Mesenchymal stem cell (in vitro differentiated cells and primary cell): Measurements from ENCODE around the gene PGC.

Experiments
- DNase-seq: peaks from one replicate; pipeline ENCODE4 v3.0.0-alpha.2; 2013
- H2AFZ ChIP-seq: one replicate; pipeline ENCODE4 v1.6.1; 2013; ENCODE audit warnings: low read depth, mild to moderate bottlenecking, control low read depth, inconsistent platforms, low read length, moderate library complexity
- H2AK5ac ChIP-seq: 2 replicates; pipeline ENCODE4 v1.6.1; 2013; ENCODE audit warnings: low read length, moderate library complexity, mild to moderate bottlenecking, inconsistent platforms; ENCODE audit not compliant: severe bottlenecking
- H2BK120ac ChIP-seq: one replicate; pipeline ENCODE4 v1.6.1; 2013; ENCODE audit warnings: low read depth, mild to moderate bottlenecking, inconsistent platforms, low read length, moderate library complexity
- H2BK12ac ChIP-seq, 2 experiments: one replicate each; pipeline ENCODE4 v1.6.1; 2013; ENCODE audit warnings: inconsistent platforms in 2 of 2, low read length in 2 of 2, mild to moderate bottlenecking in 2 of 2, moderate library complexity in 2 of 2, control low read depth in 1 of 2
- H2BK15ac ChIP-seq: one replicate; pipeline ENCODE4 v1.6.1; 2013; ENCODE audit warnings: mild to moderate bottlenecking, low read depth, inconsistent platforms; ENCODE audit not compliant: poor library complexity, severe bottlenecking
- H2BK5ac ChIP-seq: 2 replicates; pipeline ENCODE4 v1.6.1; 2013; ENCODE audit warnings: low read depth, mild to moderate bottlenecking, low read length, control low read depth, inconsistent platforms; ENCODE audit not compliant: poor library complexity, severe bottlenecking
- H3K14ac ChIP-seq, 2 experiments: one replicate each; pipeline ENCODE4 v1.6.1; 2013; ENCODE audit warnings: inconsistent platforms in 2 of 2, low read length in 2 of 2, control low read depth in 1 of 2, mild to moderate bottlenecking in 1 of 2, moderate library complexity in 1 of 2
- H3K18ac ChIP-seq, 2 experiments: one replicate each; pipeline ENCODE4 v1.6.1; 2013; ENCODE audit warnings: inconsistent platforms in 2 of 2, low read length in 2 of 2, control low read depth in 1 of 2, low read depth in 1 of 2, mild to moderate bottlenecking in 1 of 2
- H3K23ac ChIP-seq, 2 experiments: one replicate each; pipeline ENCODE4 v1.6.1; 2013; ENCODE audit warnings: inconsistent platforms in 2 of 2, low read length in 2 of 2, mild to moderate bottlenecking in 2 of 2, moderate library complexity in 2 of 2, control low read depth in 1 of 2
- H3K27ac ChIP-seq: 2 replicates; pipeline ENCODE4 v1.5.1; 2013; ENCODE audit warnings: mild to moderate bottlenecking, moderate library complexity, low read length, control low read depth, inconsistent platforms; ENCODE audit not compliant: poor library complexity, severe bottlenecking
- H3K27me3 ChIP-seq, 2 experiments: 2 replicates each; pipeline versions ENCODE4 v1.6.1 to v1.7.0; 2013; ENCODE audit warnings: low read length in 2 of 2, mild to moderate bottlenecking in 2 of 2, moderate library complexity in 2 of 2, control low read depth in 1 of 2, inconsistent platforms in 1 of 2; ENCODE audit not compliant: control insufficient read depth in 1 of 2, insufficient read depth in 1 of 2
- H3K36me3 ChIP-seq, 2 experiments: 2 replicates each; pipeline versions ENCODE4 v1.6.1 to v1.7.0; 2013; ENCODE audit warnings: low read length in 2 of 2, control low read depth in 1 of 2, inconsistent platforms in 1 of 2, low read depth in 1 of 2, mild to moderate bottlenecking in 1 of 2; ENCODE audit not compliant: insufficient read depth in 2 of 2, control insufficient read depth in 1 of 2
- H3K4ac ChIP-seq, 2 experiments: one replicate each; pipeline ENCODE4 v1.6.1; 2013; ENCODE audit warnings: inconsistent platforms in 2 of 2, low read length in 2 of 2, mild to moderate bottlenecking in 2 of 2, moderate library complexity in 2 of 2, control low read depth in 1 of 2, low read depth in 1 of 2
- H3K4me1 ChIP-seq: 2 replicates; pipeline ENCODE4 v1.6.1; 2013; ENCODE audit warnings: low read depth, low read length, control low read depth; ENCODE audit not compliant: control insufficient read depth, insufficient read depth
- H3K4me2 ChIP-seq: 2 replicates; pipeline ENCODE4 v1.6.1; 2013; ENCODE audit warnings: low read length, mild to moderate bottlenecking, inconsistent platforms; ENCODE audit not compliant: poor library complexity, severe bottlenecking
- H3K4me3 ChIP-seq, 2 experiments: 2 replicates each; pipeline versions ENCODE4 v1.5.1 to v1.7.0; 2013; ENCODE audit warnings: low read length in 2 of 2, mild to moderate bottlenecking in 2 of 2, control low read depth in 1 of 2, low read depth in 1 of 2; ENCODE audit not compliant: insufficient read depth in 1 of 2
- H3K79me1 ChIP-seq: replicated peaks from 2 replicates; pipeline ENCODE4 v1.6.1; 2013; ENCODE audit warnings: mild to moderate bottlenecking, control low read depth, low read length, inconsistent platforms; ENCODE audit not compliant: poor library complexity, severe bottlenecking
- H3K9ac ChIP-seq: 2 replicates; pipeline ENCODE4 v1.7.0; 2013; ENCODE audit warnings: mild to moderate bottlenecking, low read length, moderate library complexity
- H3K9me3 ChIP-seq: 2 replicates; pipeline ENCODE4 v1.7.0; 2013; ENCODE audit warnings: mild to moderate bottlenecking, low read length; ENCODE audit not compliant: control insufficient read depth
- H4K8ac ChIP-seq: one replicate; pipeline ENCODE4 v1.6.1; 2013; ENCODE audit warnings: inconsistent platforms, mild to moderate bottlenecking, low read length, moderate library complexity
- H4K91ac ChIP-seq: one replicate; pipeline ENCODE4 v1.6.1; 2013; ENCODE audit warnings: mild to moderate bottlenecking, low read length, inconsistent platforms
- WGBS: methylation state at CpG from one replicate; pipeline ENCODE4 v1.1.7; 2013; ENCODE audit warnings: mixed read lengths; 5-methylcytosine and 5-hydroxymethylcytosine counted together

Gene PGC

GRCh38 chr6:41713650-41714291 is 33.4 kb downstream of the PGC start:
- Histone ChIP-seq H2BK15ac (no peak overlapping the region), H3K79me1 (peaks cover 37% of the 10 kb centered on the region), H3K27me3 (no peaks in the 10 kb centered on the region), H4K91ac (no peak overlapping the region), H3K4me2 (no peak overlapping the region), H2AK5ac (no peak overlapping the region), H2BK5ac (no peak overlapping the region), H3K4me1 (peaks cover 46% of the 10 kb centered on the region), H3K27ac (peak overlapping the region; percentile 18), H3K9ac (no peak overlapping the region), H3K14ac (peak overlapping the region in 1 of 2 experiments; percentile 66), H3K4me3 (no peak overlapping the region), H3K4ac (no peak overlapping the region), H4K8ac (no peak overlapping the region), H3K36me3 (peaks cover 0 to 11% of the 10 kb centered on the region in 2 experiments), H2BK120ac (no peak overlapping the region), H3K18ac (peak overlapping the region in 1 of 2 experiments; percentile 13), H3K23ac (no peak overlapping the region), H3K9me3 (no peaks in the 10 kb centered on the region), H2BK12ac (peak overlapping the region in 1 of 2 experiments; percentile 68), H2AFZ (no peak overlapping the region)
- 79% methylated on average over 8 of the region's 14 CpGs for whole genome bisulfite sequencing
- DNase-seq, result no peak

GRCh38 chr6:41713159-41713649 is 34.0 kb downstream of the PGC start:
- no peak overlapping the region for H4K8ac ChIP-seq
- no peak overlapping the region for H3K4ac ChIP-seq
- no peaks in the 10 kb centered on the region for H3K27me3 ChIP-seq
- DNase-seq, result no peak
- H2BK12ac ChIP-seq, result peak overlapping the region in 1 of 2 experiments; percentile 68
- no peaks in the 10 kb centered on the region for H3K9me3 ChIP-seq
- no peak overlapping the region for H2BK5ac ChIP-seq
- peak overlapping the region in 1 of 2 experiments; percentile 66 for H3K14ac ChIP-seq
- H3K9ac ChIP-seq, result no peak overlapping the region
- H3K23ac ChIP-seq, result no peak overlapping the region
- H3K79me1 ChIP-seq, result peaks cover 41% of the 10 kb centered on the region
- H3K36me3 ChIP-seq, result peaks cover 0 to 11% of the 10 kb centered on the region in 2 experiments
- no peak overlapping the region for H2AFZ ChIP-seq
- no peak overlapping the region for H3K4me2 ChIP-seq
- H2BK15ac ChIP-seq, result no peak overlapping the region
- H2AK5ac ChIP-seq, result no peak overlapping the region
- H3K18ac ChIP-seq, result peak overlapping the region in 1 of 2 experiments; percentile 22
- H3K4me3 ChIP-seq, result no peak overlapping the region
- 77% methylated on average over 9 of the region's 9 CpGs for WGBS
- H3K27ac ChIP-seq, result peak overlapping the region; percentile 30
- no peak overlapping the region for H2BK120ac ChIP-seq
- peaks cover 46% of the 10 kb centered on the region for H3K4me1 ChIP-seq
- no peak overlapping the region for H4K91ac ChIP-seq

GRCh38 chr6:41712651-41713103 is 34.5 kb downstream of the PGC start:
- H3K23ac ChIP-seq, result no peak overlapping the region
- H3K79me1 ChIP-seq, result peaks cover 46% of the 10 kb centered on the region
- H2AK5ac ChIP-seq, result no peak overlapping the region
- peaks cover 0 to 11% of the 10 kb centered on the region in 2 experiments for H3K36me3 ChIP-seq
- peak overlapping the region; percentile 30 for H3K27ac ChIP-seq
- DNase-seq, result no peak
- H4K8ac ChIP-seq, result no peak overlapping the region
- H3K14ac ChIP-seq, result no peak overlapping the region
- no peaks in the 10 kb centered on the region for H3K27me3 ChIP-seq
- H3K4me3 ChIP-seq, result no peak overlapping the region
- H3K4ac ChIP-seq, result no peak overlapping the region
- 89% methylated on average over 5 of the region's 10 CpGs for WGBS
- no peak overlapping the region for H2BK5ac ChIP-seq
- H2AFZ ChIP-seq, result no peak overlapping the region
- H3K18ac ChIP-seq, result peak overlapping the region in 1 of 2 experiments; percentile 22
- H3K4me1 ChIP-seq, result peaks cover 47% of the 10 kb centered on the region
- no peak overlapping the region for H4K91ac ChIP-seq
- H3K9ac ChIP-seq, result no peak overlapping the region
- no peak overlapping the region for H2BK15ac ChIP-seq
- H3K9me3 ChIP-seq, result no peaks in the 10 kb centered on the region
- no peak overlapping the region for H2BK120ac ChIP-seq
- no peak overlapping the region for H2BK12ac ChIP-seq
- no peak overlapping the region for H3K4me2 ChIP-seq

GRCh38 chr6:41711323-41712038 is 35.7 kb downstream of the PGC start:
- Histone ChIP-seq H3K18ac (no peak overlapping the region), H4K91ac (no peak overlapping the region), H3K79me1 (peaks cover 38% of the 10 kb centered on the region), H3K4ac (no peak overlapping the region), H2BK120ac (no peak overlapping the region), H3K36me3 (peaks cover 0 to 11% of the 10 kb centered on the region in 2 experiments), H2BK5ac (no peak overlapping the region), H2BK12ac (no peak overlapping the region), H2AFZ (no peak overlapping the region), H3K9ac (no peak overlapping the region), H4K8ac (no peak overlapping the region), H2AK5ac (no peak overlapping the region), H3K4me2 (no peak overlapping the region), H2BK15ac (no peak overlapping the region), H3K9me3 (no peaks in the 10 kb centered on the region), H3K23ac (no peak overlapping the region), H3K14ac (no peak overlapping the region), H3K4me1 (peaks cover 49% of the 10 kb centered on the region), H3K4me3 (no peak overlapping the region), H3K27me3 (no peaks in the 10 kb centered on the region), H3K27ac (no peak overlapping the region)
- no peak for DNase-seq
- 92% methylated on average over 6 of the region's 9 CpGs for WGBS
